ENCODE data around the gene SPATA19.
"Not testable (repeated sequence)": the region's sequence is repeated elsewhere in the genome, so short reads cannot be mapped to it uniquely, and the experiment has no call there.

Gene SPATA19

GRCh38 chr11:133845413-133845812 lies at the start of gene SPATA19:
SPATA19 (minus strand) TSS chr11:133845513; CDS start chr11:133845446, 67 bp downstream.
- DNase-seq: no peak

GRCh38 chr11:133895061-133895479 lies 49.8 kb upstream of the SPATA19 start:
- DNase-seq: no peak

- no peak for DNase-seq
Observed at GRCh38 chr11:133893381-133893780, 48.1 kb upstream of the SPATA19 start.

- DNase-seq: no peak
Observed at GRCh38 chr11:133892584-133893380, 47.5 kb upstream of the SPATA19 start.

- DNase-seq: no peak
Observed at GRCh38 chr11:133892126-133892525, 46.8 kb upstream of the SPATA19 start.

- no peak for DNase-seq
Observed at GRCh38 chr11:133889893-133890292, 44.6 kb upstream of the SPATA19 start.

- DNase-seq: no peak
Observed at GRCh38 chr11:133889188-133889587, 43.9 kb upstream of the SPATA19 start.

- DNase-seq: no peak
Observed at GRCh38 chr11:133887692-133888332, 42.5 kb upstream of the SPATA19 start.

GRCh38 chr11:133886029-133886428 lies 40.7 kb upstream of the SPATA19 start:
- DNase-seq: no peak

GRCh38 chr11:133872160-133872559 lies 26.8 kb upstream of the SPATA19 start:
- DNase-seq: no peak

- no peak for DNase-seq
Observed at GRCh38 chr11:133867456-133867855, 22.1 kb upstream of the SPATA19 start.

GRCh38 chr11:133865466-133865865 lies 20.2 kb upstream of the SPATA19 start:
- DNase-seq: no peak

GRCh38 chr11:133864756-133865155 lies 19.4 kb upstream of the SPATA19 start:
- no peak for DNase-seq

- no peak for DNase-seq
Observed at GRCh38 chr11:133860151-133860550, 14.8 kb upstream of the SPATA19 start.

GRCh38 chr11:133854330-133854960 lies 9.1 kb upstream of the SPATA19 start:
- DNase-seq: not testable (repeated sequence)

GRCh38 chr11:133844217-133844616 lies 1.1 kb downstream of the SPATA19 start:
- no peak for DNase-seq

- no peak for DNase-seq
Observed at GRCh38 chr11:133843454-133843987, 1.8 kb downstream of the SPATA19 start.

GRCh38 chr11:133842730-133843129 lies 2.6 kb downstream of the SPATA19 start:
- DNase-seq: no peak

GRCh38 chr11:133842053-133842452 lies 3.3 kb downstream of the SPATA19 start:
- DNase-seq: no peak

GRCh38 chr11:133841279-133842043 lies 3.9 kb downstream of the SPATA19 start:
- no peak for DNase-seq

GRCh38 chr11:133840479-133840941 lies 4.8 kb downstream of the SPATA19 start:
- no peak for DNase-seq

Measured in stimulated activated CD4-positive, alpha-beta T cell treated with anti-CD3 and anti-CD28 coated beads, Interleukin-4, amount 100 ng/mL, for 1 hour (primary cell).